Peyer's patch (tissue), 4 donors: Measurements from ENCODE around the gene MISP3.

Source experiments
- POLR2A ChIP-seq, 2 donors: fragments of 450-650 bp; IDR thresholded peaks; one replicate each; pipeline ENCODE4 v1.5.1; 2017; ENCODE audit warnings: antibody characterized with exemption in 2 of 2, mild to moderate bottlenecking in 2 of 2, moderate library complexity in 2 of 2
- TF ChIP-seq, protein P1 (sequence below), 6 experiments: fragments of 450-650 bp in 4 of 6; fragments of 200-600 bp in 2 of 6; sonication (generic) in 1 of 6; IDR thresholded peaks; one replicate each; pipeline ENCODE4 v1.5.1; 2017 to 2019; ENCODE audit warnings: antibody characterized with exemption in 6 of 6, mild to moderate bottlenecking in 3 of 6, moderate library complexity in 1 of 6

DNA sequence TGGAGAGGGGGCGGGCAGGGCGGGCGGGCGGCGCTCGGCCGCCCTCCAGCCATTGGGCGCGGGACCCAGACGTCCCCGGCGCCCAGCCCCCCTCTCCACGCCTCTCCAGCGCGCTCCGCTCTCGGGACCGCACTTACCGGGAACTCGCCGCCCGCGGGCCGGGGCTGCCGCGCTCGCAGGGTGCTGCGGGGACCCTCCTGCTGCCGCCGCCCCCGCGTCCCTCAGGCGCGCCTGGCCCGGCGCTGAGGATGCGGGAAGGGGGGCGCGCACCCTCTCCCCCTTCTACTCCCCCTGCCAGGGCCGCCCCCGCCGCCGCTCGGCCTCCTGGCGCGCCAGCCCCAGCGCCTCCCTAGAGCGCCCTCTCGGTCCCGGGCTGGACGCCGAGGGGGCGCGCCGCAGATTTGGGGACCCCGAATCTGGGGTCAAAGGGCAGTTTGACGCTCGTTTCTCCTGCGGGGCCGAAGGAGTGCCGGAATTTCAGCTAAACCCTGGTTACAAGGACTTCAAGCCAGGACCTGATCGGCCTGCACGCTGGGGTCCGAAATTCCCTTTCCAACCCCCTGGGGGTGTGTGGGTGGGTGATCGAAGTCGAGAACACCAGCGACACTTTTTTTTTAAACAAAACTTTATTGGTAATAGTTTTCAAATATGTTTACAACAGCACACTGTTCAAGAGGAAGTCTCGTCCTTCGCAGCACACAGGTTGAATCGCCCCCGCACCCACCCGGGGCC is 18.7 kb downstream of the MISP3 start:
- TF ChIP-seq, protein P1, sequence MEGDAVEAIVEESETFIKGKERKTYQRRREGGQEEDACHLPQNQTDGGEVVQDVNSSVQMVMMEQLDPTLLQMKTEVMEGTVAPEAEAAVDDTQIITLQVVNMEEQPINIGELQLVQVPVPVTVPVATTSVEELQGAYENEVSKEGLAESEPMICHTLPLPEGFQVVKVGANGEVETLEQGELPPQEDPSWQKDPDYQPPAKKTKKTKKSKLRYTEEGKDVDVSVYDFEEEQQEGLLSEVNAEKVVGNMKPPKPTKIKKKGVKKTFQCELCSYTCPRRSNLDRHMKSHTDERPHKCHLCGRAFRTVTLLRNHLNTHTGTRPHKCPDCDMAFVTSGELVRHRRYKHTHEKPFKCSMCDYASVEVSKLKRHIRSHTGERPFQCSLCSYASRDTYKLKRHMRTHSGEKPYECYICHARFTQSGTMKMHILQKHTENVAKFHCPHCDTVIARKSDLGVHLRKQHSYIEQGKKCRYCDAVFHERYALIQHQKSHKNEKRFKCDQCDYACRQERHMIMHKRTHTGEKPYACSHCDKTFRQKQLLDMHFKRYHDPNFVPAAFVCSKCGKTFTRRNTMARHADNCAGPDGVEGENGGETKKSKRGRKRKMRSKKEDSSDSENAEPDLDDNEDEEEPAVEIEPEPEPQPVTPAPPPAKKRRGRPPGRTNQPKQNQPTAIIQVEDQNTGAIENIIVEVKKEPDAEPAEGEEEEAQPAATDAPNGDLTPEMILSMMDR (IDR thresholded peaks at IDR 0.05) = peak in 2 of 6 experiments; percentile 23 to 27
- TF ChIP-seq POLR2A (IDR thresholded peaks at IDR 0.05) = peak; percentile 68 to 74
